Natural killer cell (primary cell): ENCODE results near the gene STBD1. TPM values are rescaled to one million over a fixed set of nuclear protein-coding genes. Genes with fewer than 3 reads are reported as not detected.

ENCODE experiments used
- ATAC-seq, 3 donors: fragments of 150-1000 bp in 2 of 3; fragments of 200-7000 bp in 1 of 3; cut with Tn5 transposase; 1 replicate in 1 of 3; 2 replicates in 2 of 3; pipeline ENCODE4 v1.10.0; 2021; ENCODE audit warnings: mild to moderate bottlenecking in 2 of 3, moderate library complexity in 2 of 3
- DNase-seq, 2 donors: peaks; one replicate each; pipeline versions ENCODE4 v3.0.0 to v3.0.0-alpha.2; 2013 to 2021; ENCODE audit warnings: mixed read lengths in 1 of 2
- H3K27ac ChIP-seq: one replicate; pipeline ENCODE4 v1.5.1; 2013; ENCODE audit warnings: mild to moderate bottlenecking, low read length
- H3K27me3 ChIP-seq: one replicate; pipeline ENCODE4 v1.6.1; 2013; ENCODE audit warnings: low read length; ENCODE audit not compliant: control insufficient read depth, insufficient read depth
- H3K36me3 ChIP-seq: one replicate; pipeline ENCODE4 v1.6.1; 2013; ENCODE audit warnings: low read length; ENCODE audit not compliant: control insufficient read depth, insufficient read depth
- H3K4me1 ChIP-seq: one replicate; pipeline ENCODE4 v1.6.1; 2013; ENCODE audit warnings: low read length; ENCODE audit not compliant: control insufficient read depth, insufficient read depth
- H3K4me3 ChIP-seq: one replicate; pipeline ENCODE4 v1.5.1; 2013; ENCODE audit warnings: low read length
- H3K9me3 ChIP-seq: one replicate; pipeline ENCODE4 v1.6.1; 2013; ENCODE audit warnings: low read length; ENCODE audit not compliant: control insufficient read depth, insufficient read depth
- H3K27ac Mint-ChIP-seq, 2 donors: one replicate each; pipeline ENCODE4 v1.8.0; 2022; ENCODE audit warnings: mild to moderate bottlenecking in 2 of 2, mixed read lengths in 2 of 2, moderate library complexity in 1 of 2
- H3K27me3 Mint-ChIP-seq, 2 donors: one replicate each; pipeline ENCODE4 v1.8.0; 2022; ENCODE audit warnings: low read depth in 2 of 2, mixed read lengths in 2 of 2
- H3K36me3 Mint-ChIP-seq: one replicate; pipeline ENCODE4 v1.8.0; 2022; ENCODE audit warnings: mixed read lengths
- H3K4me1 Mint-ChIP-seq, 2 donors: one replicate each; pipeline ENCODE4 v1.8.0; 2022; ENCODE audit warnings: mixed read lengths in 2 of 2
- H3K4me3 Mint-ChIP-seq: one replicate; pipeline ENCODE4 v1.8.0; 2022; ENCODE audit warnings: mild to moderate bottlenecking, moderate library complexity, mixed read lengths
- H3K9me3 Mint-ChIP-seq, 2 donors: one replicate each; pipeline ENCODE4 v1.8.0; 2022; ENCODE audit warnings: mixed read lengths in 2 of 2
- WGBS: methylation state at CpG from one replicate; pipeline ENCODE4 v1.1.7; 2013; ENCODE audit warnings: missing lambda C conversion rate; ENCODE audit not compliant: insufficient coverage; 5-methylcytosine and 5-hydroxymethylcytosine counted together
- intact Hi-C: fragments of 100-400 bp; cut with micrococcal nuclease; formaldehyde crosslinking; loops from one replicate; pipeline ENCODE4 v1.14.2; 2022
- total RNA-seq, 4 donors: library from RNA; stranded (reverse); fragments of 120-200 nt in 1 of 4; gene quantifications; one replicate each; pipeline versions ENCODE4 v1.2.3 to v1.2.4, GENCODE V29; 2013 to 2022
- TF ChIP-seq, protein P1 (sequence below): fragments of 200-600 bp; IDR thresholded peaks from one replicate; pipeline ENCODE4 v1.8.0; 2022; ENCODE audit warnings: antibody characterized with exemption

Gene STBD1
- total RNA-seq, 3 donors from 2014 or later (not counting 1 experiment from before 2014, with no cell fraction given) = 0.15 to 1.3 (median 0.26) TPM

DNA sequence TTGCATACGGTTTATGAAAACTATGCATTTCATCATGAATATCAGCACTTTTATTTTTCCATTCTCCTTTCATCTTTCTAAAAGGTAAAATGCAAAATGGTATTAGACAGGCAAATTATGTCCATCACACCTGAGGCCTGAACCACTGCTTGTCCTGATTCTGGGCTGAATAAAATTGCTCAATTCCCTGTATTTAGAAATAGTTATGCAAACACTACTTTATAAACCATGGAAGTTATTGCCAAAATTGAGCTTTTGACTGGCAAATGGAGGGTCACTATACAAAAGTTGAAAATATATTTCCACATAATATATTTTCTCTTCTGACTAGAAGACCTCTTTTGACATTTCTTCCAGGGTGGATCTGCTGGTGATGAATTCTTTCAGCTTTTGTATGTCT, 34.0 kb upstream of the STBD1 start:
- Histone ChIP-seq H3K27me3 (peaks cover 7% of the 10 kb centered on the region), H3K4me1 (peaks cover 12% of the 10 kb centered on the region), H3K9me3 (no peaks in the 10 kb centered on the region), H3K36me3 (no peaks in the 10 kb centered on the region), H3K4me3 (no peak overlapping the region), H3K27ac (no peak overlapping the region)
- intact Hi-C loops = no loop called here
- Mint-ChIP-seq H3K4me1 (peaks cover 18 to 24% of the 10 kb centered on the region in 2 donors), H3K27me3 (peaks cover 56 to 59% of the 10 kb centered on the region in 2 donors), H3K9me3 (no peaks in the 10 kb centered on the region), H3K4me3 (no peak overlapping the region), H3K36me3 (no peaks in the 10 kb centered on the region), H3K27ac (no peak overlapping the region)
- 0% methylated on average over 1 of the region's 1 CpG for WGBS
- TF ChIP-seq, protein P1, sequence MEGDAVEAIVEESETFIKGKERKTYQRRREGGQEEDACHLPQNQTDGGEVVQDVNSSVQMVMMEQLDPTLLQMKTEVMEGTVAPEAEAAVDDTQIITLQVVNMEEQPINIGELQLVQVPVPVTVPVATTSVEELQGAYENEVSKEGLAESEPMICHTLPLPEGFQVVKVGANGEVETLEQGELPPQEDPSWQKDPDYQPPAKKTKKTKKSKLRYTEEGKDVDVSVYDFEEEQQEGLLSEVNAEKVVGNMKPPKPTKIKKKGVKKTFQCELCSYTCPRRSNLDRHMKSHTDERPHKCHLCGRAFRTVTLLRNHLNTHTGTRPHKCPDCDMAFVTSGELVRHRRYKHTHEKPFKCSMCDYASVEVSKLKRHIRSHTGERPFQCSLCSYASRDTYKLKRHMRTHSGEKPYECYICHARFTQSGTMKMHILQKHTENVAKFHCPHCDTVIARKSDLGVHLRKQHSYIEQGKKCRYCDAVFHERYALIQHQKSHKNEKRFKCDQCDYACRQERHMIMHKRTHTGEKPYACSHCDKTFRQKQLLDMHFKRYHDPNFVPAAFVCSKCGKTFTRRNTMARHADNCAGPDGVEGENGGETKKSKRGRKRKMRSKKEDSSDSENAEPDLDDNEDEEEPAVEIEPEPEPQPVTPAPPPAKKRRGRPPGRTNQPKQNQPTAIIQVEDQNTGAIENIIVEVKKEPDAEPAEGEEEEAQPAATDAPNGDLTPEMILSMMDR = no peak
- DNase-seq = no peak
- ATAC-seq = no peak

DNA sequence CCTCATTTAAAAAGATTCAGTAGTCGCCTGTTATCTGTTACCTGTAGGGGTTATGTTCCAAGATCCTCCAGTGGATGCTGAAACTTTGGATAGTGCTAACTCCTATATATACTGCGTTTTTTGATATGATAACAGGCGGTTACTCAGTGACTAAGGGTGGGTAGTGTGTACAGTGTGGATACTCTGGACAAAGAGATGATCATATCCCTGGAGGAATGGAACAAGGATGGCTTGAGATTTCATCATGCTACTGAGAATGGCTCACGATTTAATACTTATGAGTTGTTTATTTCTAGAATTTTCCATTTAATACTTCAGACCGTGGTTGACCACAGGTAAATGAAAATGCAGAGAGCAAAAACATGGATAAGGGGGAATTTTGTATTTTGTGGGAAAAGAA, 33.5 kb upstream of the STBD1 start:
- H3K4me1 Mint-ChIP-seq = peaks cover 21 to 24% of the 10 kb centered on the region in 2 donors
- H3K9me3 Mint-ChIP-seq = no peaks in the 10 kb centered on the region
- H3K36me3 Mint-ChIP-seq = no peaks in the 10 kb centered on the region
- Histone ChIP-seq H3K36me3 (no peaks in the 10 kb centered on the region), H3K4me3 (no peak overlapping the region), H3K4me1 (peaks cover 12% of the 10 kb centered on the region), H3K27me3 (peaks cover 11% of the 10 kb centered on the region), H3K27ac (no peak overlapping the region), H3K9me3 (no peaks in the 10 kb centered on the region)
- H3K27me3 Mint-ChIP-seq = peaks cover 60 to 61% of the 10 kb centered on the region in 2 donors
- intact Hi-C loops = no loop called here
- H3K27ac Mint-ChIP-seq = no peak overlapping the region
- TF ChIP-seq, protein P1 = no peak
- ATAC-seq (no peak), DNase-seq (no peak)
- 100% methylated on average over 1 of the region's 5 CpGs for WGBS
- no peak overlapping the region for H3K4me3 Mint-ChIP-seq

DNA sequence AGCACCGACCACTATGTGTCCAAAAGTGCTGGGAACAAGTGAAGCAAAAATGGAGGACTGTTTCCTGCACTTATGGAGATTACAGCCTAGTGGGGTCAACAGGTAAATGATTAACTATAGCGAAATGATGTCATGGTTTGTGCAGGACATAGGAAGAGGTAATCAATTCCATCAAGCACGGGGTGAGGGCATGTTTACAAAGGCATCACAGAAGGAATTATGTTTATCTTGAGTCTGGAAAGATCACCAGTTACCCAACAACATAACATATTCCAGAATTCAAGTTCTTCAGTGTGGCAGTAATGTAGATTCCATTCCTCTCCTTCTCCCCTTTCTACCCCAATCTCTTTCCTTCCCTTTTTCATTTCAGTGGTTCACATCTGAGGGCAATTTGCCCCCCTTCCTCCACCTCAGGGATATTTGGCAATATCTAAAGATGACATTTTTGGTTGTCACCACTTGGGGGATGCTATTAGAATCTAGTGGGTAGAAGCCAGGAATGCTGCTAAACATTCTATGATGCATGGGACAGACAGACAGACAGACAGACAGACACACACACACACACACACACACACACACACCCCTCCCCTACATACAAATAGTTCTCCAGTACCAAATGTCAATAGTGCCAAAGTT, 30.9 kb upstream of the STBD1 start:
- ATAC-seq (no peak), DNase-seq (no peak)
- TF ChIP-seq, protein P1 = no peak
- H3K4me1 ChIP-seq = peaks cover 12% of the 10 kb centered on the region
- no peak overlapping the region for H3K4me3 ChIP-seq
- no peaks in the 10 kb centered on the region for H3K9me3 ChIP-seq
- H3K27ac ChIP-seq = no peak overlapping the region
- Mint-ChIP-seq H3K4me3 (peak overlapping the region; percentile 33), H3K27me3 (peaks cover 72 to 81% of the 10 kb centered on the region in 2 donors), H3K36me3 (no peaks in the 10 kb centered on the region), H3K27ac (no peak overlapping the region), H3K4me1 (peaks cover 21 to 24% of the 10 kb centered on the region in 2 donors), H3K9me3 (no peaks in the 10 kb centered on the region)
- WGBS = 96% methylated on average over 2 of the region's 3 CpGs
- H3K36me3 ChIP-seq = no peaks in the 10 kb centered on the region
- intact Hi-C loops = no loop called here
- peaks cover 16% of the 10 kb centered on the region for H3K27me3 ChIP-seq

- 76% methylated on average over 6 of the region's 9 CpGs for WGBS
- Histone ChIP-seq H3K27ac (no peak overlapping the region), H3K4me1 (peaks cover 12% of the 10 kb centered on the region), H3K4me3 (no peak overlapping the region), H3K27me3 (peaks cover 16% of the 10 kb centered on the region), H3K36me3 (no peaks in the 10 kb centered on the region), H3K9me3 (no peaks in the 10 kb centered on the region)
- Mint-ChIP-seq H3K4me3 (peak overlapping the region; percentile 77), H3K36me3 (no peaks in the 10 kb centered on the region), H3K27ac (peak overlapping the region in 1 of 2 donors; percentile 13), H3K9me3 (no peaks in the 10 kb centered on the region), H3K4me1 (peaks cover 21 to 24% of the 10 kb centered on the region in 2 donors), H3K27me3 (peaks cover 73 to 83% of the 10 kb centered on the region in 2 donors)
- intact Hi-C loops = no loop called here
- TF ChIP-seq, protein P1 = no peak
- DNase-seq (peak in 1 of 2 donors; percentile 33), ATAC-seq (peak; percentile 83 to 98 (median 91))
Measured at GRCh38 chr4:76276813-76277212, 29.7 kb upstream of the STBD1 start.
